ENCODE results near the gene DEGS2. TPM values are rescaled to one million over a fixed set of nuclear protein-coding genes. Genes with fewer than 3 reads are reported as not detected.
"Not testable (repeated sequence)": the region's sequence is repeated elsewhere in the genome, so short reads cannot be mapped to it uniquely, and the experiment has no call there.

DEGS2 gene
- total RNA-seq: 3.4 TPM

DNA sequence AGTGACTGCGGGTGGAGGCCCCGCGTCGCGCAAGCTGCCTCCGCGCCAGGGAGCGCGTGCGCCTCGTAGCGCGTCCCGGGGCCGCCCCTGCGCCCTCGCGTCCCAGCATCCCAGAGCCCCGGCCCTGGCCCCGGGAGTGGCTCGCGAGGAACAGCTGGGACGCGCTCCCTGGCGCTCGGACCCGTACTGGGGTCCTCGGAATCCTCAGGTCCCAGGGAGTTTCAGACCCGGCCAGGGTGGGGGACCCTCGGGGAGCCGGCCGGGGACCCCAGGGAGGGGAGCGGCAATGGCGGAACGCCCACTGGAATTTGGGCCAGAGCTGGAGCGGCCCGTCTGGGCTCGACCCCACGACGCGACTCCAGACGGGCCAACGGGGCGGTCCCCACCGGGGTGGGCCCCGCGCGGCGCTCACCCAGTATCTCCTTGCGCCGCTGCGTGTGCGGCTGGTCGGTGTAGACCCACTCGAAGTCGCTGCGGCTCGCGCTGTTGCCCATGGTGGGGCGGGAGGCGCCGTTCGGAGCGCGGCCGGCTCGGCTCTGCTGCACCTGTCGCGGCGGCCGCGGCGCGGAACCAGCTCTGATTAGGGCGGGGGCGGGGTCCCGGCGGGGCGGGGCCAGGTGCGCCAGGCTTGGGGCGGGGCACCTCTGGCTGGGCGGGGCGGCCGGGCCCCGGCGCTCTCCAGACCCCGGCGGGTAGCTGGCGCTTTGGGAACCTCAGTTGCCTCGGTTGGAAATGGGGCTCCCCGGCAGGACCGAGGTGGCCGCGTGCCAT, at the start of gene DEGS2:
Gene DEGS2 (minus strand): TSS at position 552 of the 771 bp plus-strand sequence. CDS start 58 bp downstream, at position 494.
- ATAC-seq (no peak), DNase-seq (ENCODE audit: low spot score) (no peak)
- intact Hi-C loops (cut with DNase I): no loop called here

- intact Hi-C loops (cut with DNase I); ATAC-seq; DNase-seq (ENCODE audit: low spot score): not testable (repeated sequence)
Measured at GRCh38 chr14:100208136-100208535, 48.7 kb upstream of the DEGS2 start.

- ATAC-seq; DNase-seq (ENCODE audit: low spot score); intact Hi-C loops (cut with DNase I): not testable (repeated sequence)
Measured at GRCh38 chr14:100207588-100207987, 48.1 kb upstream of the DEGS2 start.

DNA sequence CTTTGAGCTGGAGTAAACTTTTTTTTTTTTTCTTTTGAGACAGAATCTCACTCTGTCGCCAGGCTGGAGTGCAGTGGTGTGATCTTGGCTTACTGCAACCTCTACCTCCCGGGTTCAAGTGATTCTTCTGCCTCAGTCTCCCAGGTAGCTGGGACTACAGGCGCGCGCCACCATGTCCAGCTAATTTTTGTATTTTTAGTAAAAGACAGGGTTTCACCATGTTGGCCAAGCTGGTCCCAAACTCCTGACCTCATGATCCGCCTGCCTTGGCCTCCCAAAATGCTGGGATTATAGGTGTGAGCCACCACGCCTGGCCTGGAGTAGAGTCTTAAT, 45.4 kb upstream of the DEGS2 start:
- DNase-seq (ENCODE audit: low spot score); intact Hi-C loops (cut with DNase I); ATAC-seq: not testable (repeated sequence)

DNA sequence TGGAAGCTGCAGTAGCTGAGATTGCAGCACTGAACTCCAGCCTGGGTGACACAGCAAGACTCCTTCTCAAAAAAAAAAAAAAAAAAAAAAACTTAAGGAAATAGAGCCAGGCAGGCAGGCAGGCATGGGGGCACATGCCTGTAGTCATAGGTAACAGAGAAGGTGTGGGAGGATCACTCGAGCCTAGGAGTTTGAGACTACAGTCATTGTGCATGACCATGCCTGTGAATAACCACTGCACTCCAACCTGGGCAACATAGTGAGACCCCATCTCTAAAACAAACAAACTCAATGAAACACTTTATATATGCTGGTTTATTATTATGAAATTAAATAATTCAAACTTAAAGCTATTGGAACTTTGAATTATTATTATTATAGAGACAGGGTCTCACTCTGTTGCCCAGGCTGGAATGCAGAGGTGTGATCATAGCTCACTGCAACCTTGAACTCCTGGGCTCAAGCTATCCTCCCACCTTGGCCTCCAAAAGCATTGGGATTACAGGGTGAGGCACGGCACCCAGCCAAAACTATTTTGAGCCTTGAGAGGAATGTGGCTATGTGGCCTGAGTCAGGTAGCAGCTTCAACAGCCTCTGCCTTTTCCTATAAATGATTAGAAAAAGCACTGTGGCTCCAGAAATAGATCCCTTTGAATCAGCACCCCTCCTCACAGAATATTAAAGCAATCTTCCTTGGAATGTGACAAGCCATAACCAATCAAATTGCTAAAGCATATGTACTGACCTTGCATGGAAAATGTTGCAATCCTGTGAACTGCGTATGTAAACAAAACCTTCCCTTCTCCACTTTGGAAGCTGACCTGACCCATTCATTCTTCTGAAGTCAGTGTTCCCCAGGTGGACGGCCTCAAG, 44.8 kb upstream of the DEGS2 start:
- intact Hi-C loops (cut with DNase I): no loop called here
- ATAC-seq (no peak), DNase-seq (ENCODE audit: low spot score) (no peak)

DNA sequence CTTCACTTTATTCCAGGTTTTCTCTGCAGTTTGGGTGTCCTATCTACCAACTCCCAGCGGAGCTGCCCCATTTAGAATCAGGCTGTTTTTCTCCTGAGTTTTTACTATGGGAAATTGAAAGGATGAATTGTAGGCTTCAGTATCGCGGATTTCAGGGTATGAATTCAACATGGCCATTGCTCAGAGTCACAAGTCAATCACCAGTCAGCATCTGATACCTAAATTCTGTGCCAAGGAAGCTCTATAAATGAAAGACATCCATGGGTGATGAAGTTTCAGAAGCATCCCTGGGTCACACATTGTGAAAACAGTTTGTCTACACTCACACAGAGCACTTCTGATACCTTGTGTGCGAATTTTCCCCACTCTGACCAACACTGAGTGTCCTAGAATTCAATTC, 43.7 kb upstream of the DEGS2 start:
- intact Hi-C loops (cut with DNase I): no loop called here
- DNase-seq (ENCODE audit: low spot score) (no peak), ATAC-seq (no peak)

DNA sequence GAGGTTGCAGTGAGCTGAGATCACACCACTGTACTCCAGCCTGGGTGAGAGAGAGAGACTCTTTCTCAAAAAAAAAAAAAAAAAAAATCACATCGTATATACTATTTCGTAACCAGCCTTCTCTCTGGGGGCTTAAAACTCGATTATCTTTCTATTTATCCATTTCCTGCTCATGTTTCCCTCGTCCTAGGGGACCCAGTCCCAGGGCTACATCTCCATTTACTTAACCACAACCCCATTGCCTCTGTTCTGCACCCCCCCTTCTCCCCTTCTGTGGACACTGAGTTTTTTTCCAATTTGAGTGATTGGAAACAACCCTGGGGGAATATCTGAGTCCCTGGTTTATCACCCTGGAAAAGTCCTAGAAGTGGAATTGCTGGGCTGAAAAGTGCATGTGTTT, 43.3 kb upstream of the DEGS2 start:
- intact Hi-C loops (cut with DNase I): no loop called here
- no peak for ATAC-seq
- no peak for DNase-seq (ENCODE audit: low spot score)

GRCh38 chr14:100201701-100202100, 42.3 kb upstream of the DEGS2 start:
- ATAC-seq (no peak), DNase-seq (ENCODE audit: low spot score) (no peak)
- intact Hi-C loops (cut with DNase I): no loop called here

- DNase-seq (ENCODE audit: low spot score): no peak
- ATAC-seq: no peak
- intact Hi-C loops (cut with DNase I): no loop called here
Measured at GRCh38 chr14:100200311-100200710, 40.9 kb upstream of the DEGS2 start.

- intact Hi-C loops (cut with DNase I): no loop called here
- ATAC-seq (no peak), DNase-seq (ENCODE audit: low spot score) (no peak)
Measured at GRCh38 chr14:100199240-100199860, 39.9 kb upstream of the DEGS2 start.

DNA sequence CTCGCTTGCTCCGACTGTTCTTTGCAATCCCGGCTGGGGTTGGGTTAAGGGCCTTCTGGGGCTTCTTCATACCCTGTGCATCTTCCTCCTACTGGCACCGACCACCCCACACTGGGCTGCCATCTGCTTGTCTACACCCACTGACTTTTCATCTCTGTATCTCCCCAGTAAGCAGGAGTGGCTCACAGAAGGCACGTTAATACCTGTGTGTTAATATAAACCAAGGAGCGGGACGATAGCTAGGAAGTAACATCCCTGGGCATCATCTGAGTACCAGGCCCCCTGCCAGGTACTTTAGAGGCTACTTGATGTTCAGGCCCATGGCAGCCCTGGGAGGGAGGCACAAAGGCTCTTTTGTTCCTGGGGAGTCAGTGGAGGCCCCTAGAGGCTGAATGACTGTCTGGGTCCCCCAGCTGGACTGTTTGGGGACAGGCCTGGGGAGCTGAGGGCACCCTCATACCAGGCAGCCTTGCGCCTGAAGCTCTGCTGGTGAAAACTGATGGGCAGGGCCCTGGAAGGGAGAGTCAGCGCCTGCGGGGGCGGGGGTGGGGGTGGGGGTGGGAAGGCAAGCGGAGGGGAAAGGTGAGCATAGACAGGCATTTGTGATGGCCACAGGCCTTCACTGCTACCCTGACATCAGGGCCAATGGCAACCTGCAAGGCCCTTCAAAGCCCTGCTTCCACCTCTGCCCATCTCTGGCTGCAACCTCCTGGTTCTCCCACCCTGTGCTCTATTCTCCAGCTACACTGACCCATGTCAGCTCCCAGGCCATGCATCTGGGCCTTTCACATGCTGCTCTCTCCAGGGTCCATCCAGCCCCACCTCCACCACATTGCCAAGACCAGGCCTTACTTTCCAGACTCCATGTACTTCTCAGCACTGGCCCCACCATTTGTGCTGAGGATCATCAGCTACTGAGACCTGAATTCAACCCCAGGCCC, 34.2 kb upstream of the DEGS2 start:
- DNase-seq (ENCODE audit: low spot score): no peak
- intact Hi-C loops (cut with DNase I): no loop called here

DNA sequence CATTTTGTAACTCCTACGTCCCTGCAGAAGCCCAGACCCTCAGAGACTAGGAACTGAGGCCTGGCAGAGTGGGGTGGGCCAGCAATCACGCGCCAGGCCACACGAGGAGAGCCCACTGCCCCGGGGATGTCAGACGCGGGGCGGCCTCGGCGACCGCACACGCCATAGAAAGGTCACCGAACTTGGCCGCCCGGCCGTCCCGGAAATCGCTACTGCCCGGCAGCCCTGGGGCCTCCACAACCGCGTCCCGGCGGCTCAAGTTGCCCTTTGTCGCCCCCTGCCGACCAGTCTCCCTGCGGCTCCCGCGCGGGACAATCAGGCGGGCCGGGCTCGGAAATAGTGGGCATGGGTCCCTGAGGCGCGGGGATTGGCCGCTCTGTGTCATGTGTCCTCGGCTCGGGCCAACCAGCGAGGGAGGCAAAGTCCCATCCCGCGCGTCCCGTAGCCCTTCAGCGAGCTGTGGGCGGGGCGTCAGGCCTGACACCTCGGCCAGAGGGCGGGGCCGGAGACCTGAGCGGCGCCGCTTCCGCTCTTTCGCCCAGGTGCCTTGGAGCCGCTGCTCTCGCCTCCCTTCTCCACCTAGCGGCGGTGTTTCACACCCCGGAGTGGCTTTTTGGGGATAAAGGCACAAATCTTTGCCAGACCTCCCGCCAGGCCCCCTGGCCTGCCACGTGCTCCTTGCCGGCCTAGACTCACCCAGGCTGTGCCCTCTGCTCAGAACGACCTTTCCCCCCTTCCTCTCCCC, 33.4 kb upstream of the DEGS2 start:
- DNase-seq (ENCODE audit: low spot score) (peak; percentile 99), ATAC-seq (peak; percentile 99)
- intact Hi-C loops (cut with DNase I): no loop called here

More for the DNA sequence above, 34.2 kb upstream of the DEGS2 start:
- ATAC-seq: peak; percentile 1

GRCh38 chr14:100192250-100192671, 32.8 kb upstream of the DEGS2 start:
- DNase-seq (ENCODE audit: low spot score): peak; percentile 70
- ATAC-seq: peak; percentile 4
- intact Hi-C loops (cut with DNase I): no loop called here

DNA sequence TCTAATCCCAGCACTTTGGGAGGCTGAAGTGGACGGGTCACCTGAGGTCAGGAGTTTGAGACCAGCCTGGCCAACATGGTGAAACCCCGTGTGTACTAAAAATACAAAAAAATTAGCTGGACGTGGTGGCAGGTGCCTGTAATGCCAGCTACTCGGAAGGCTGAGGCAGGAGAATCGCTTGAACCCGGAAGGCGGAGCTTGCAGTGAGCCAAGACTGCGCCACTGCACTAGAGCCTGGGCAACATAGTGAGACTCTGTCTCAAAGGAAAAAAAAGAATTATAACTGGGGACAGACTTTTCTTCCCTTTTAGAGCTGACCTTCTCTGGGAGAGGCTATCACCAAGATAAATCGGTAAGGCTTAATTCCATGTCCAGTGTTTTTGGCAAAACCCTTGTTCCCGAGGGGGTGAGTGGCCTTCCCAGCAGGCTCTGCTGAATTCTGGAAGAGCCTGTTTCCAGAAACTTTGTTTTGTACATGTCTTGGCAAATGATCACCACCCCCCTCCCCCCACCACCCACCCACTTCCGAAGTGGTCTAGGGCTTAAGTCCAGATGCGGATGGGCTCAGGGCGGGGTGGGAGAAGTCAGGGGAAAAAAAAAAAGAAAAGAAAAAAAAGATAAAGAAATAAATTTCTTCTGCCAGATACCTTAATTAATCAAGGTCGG, 32.3 kb upstream of the DEGS2 start:
- intact Hi-C loops (cut with DNase I): no loop called here
- ATAC-seq: no peak
- DNase-seq (ENCODE audit: low spot score): no peak

DNA sequence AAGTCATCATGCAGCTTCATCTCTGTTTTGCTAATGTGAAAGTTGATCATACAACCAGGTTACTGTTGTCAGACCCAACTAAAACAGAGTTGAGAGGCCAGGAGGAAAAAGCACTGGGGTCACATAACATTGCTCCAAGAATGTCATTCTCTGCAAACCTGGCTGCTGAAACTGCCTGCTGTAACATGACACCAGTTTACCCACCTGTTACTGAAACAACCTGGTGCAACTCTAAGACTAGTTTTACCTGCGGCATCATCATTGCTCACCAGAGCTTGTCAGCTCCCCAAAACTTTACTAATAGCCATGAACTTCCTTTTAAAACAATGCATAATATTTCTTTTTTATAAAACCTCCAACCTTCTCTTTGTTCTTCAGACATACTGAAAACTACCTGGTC, 30.7 kb upstream of the DEGS2 start:
- intact Hi-C loops (cut with DNase I): no loop called here
- DNase-seq (ENCODE audit: low spot score) (no peak), ATAC-seq (no peak)

GRCh38 chr14:100188392-100189030, 29.1 kb upstream of the DEGS2 start:
- intact Hi-C loops (cut with DNase I): no loop called here
- ATAC-seq: no peak
- DNase-seq (ENCODE audit: low spot score): no peak

DNA sequence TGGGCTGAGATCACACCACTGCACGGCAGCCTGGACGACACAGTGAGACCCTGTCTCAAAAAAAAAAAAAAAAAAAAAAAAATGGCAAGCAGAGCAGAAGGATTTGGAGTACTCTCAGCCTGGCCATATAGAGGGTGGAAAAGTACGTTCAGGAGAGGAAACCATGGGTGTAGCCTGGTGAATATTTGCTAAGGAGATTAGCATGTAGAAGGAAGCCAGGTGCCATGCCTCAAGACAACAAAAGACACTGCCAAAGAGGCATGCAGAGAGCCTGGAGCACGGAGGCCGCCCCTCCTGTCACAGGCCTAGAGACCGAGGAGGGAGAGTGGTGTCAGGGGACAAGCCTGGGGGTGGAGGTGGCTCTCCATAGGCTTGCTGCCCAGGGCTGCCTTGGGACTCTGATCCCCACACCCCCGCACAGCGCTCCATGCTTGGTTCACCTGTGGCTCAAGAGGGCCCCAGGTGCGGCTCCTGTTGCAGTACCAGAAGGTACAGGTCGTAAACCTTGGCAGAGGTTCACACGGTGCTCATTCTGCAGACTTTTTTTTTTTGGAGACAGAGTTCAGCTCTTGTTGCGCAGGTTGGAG, 27.9 kb upstream of the DEGS2 start:
- intact Hi-C loops (cut with DNase I): no loop called here
- DNase-seq (ENCODE audit: low spot score) (no peak), ATAC-seq (no peak)

All from sciatic nerve (tissue), 2 donors.